GM18909 (cell line): ENCODE results near the gene ZC3HAV1L.
A peak's percentile ranks its signal among the peaks of the same experiment; 100 is the strongest.
"Not testable (repeated sequence)": the region's sequence is repeated elsewhere in the genome, so short reads cannot be mapped to it uniquely, and the experiment has no call there.

ENCODE experiments used
- ATAC-seq: cut with Tn5 transposase; IDR thresholded peaks from one replicate; pipeline ENCODE4 v1.9.1; 2021; ENCODE audit warnings: mild to moderate bottlenecking; ENCODE audit not compliant: unreplicated experiment, poor library complexity

Gene ZC3HAV1L

GRCh38 chr7:139025861-139026260, 10.0 kb downstream of the ZC3HAV1L start:
- not testable (repeated sequence) for ATAC-seq

GRCh38 chr7:139023076-139023475, 12.8 kb downstream of the ZC3HAV1L start:
- no peak for ATAC-seq

GRCh38 chr7:139022286-139022685, 13.6 kb downstream of the ZC3HAV1L start:
- ATAC-seq, result no peak

- no peak for ATAC-seq
Observed at GRCh38 chr7:139018910-139019309, 16.9 kb downstream of the ZC3HAV1L start.

GRCh38 chr7:139016931-139017511, 18.8 kb downstream of the ZC3HAV1L start:
- ATAC-seq, result peak; percentile 81

- ATAC-seq, result no peak
Observed at GRCh38 chr7:139011373-139011772, 24.5 kb downstream of the ZC3HAV1L start.

- no peak for ATAC-seq
Observed at GRCh38 chr7:139004321-139005090, 31.3 kb downstream of the ZC3HAV1L start.

GRCh38 chr7:138999414-138999813, 36.4 kb downstream of the ZC3HAV1L start:
- no peak for ATAC-seq

- no peak for ATAC-seq
Observed at GRCh38 chr7:138992052-138992531, 43.8 kb downstream of the ZC3HAV1L start.

- no peak for ATAC-seq
Observed at GRCh38 chr7:138987686-138988085, 48.2 kb downstream of the ZC3HAV1L start.

GRCh38 chr7:138982204-138982623, 53.6 kb downstream of the ZC3HAV1L start:
- no peak for ATAC-seq

- peak; percentile 89 for ATAC-seq
Observed at GRCh38 chr7:138981332-138982203, 54.3 kb downstream of the ZC3HAV1L start, which contains the start of gene KIAA1549. Gene KIAA1549 (minus strand): TSS chr7:138981389. CDS start chr7:138981269, 120 bp downstream.

- peak; percentile 52 for ATAC-seq
Observed at GRCh38 chr7:138980563-138981291, 55.1 kb downstream of the ZC3HAV1L start.

- ATAC-seq, result no peak
Observed at GRCh38 chr7:138979988-138980562, 55.8 kb downstream of the ZC3HAV1L start.

GRCh38 chr7:138979226-138979979, 56.4 kb downstream of the ZC3HAV1L start:
- ATAC-seq, result peak; percentile 29

GRCh38 chr7:138978541-138979184, 57.2 kb downstream of the ZC3HAV1L start:
- ATAC-seq, result no peak

- ATAC-seq, result not testable (repeated sequence)
Observed at GRCh38 chr7:138976161-138976560, 59.7 kb downstream of the ZC3HAV1L start.
